ENCODE measurements around the gene HYI.
"Not testable (repeated sequence)": the region's sequence is repeated elsewhere in the genome, so short reads cannot be mapped to it uniquely, and the experiment has no call there.

GRCh38 chr1:43501806-43502205, 48.1 kb upstream of the HYI start:
- not testable (repeated sequence) for TF ChIP-seq EZH2phosphoT487 (IDR thresholded peaks at IDR 0.05; ENCODE audit: borderline replicate concordance, low read length)
- TF ChIP-seq, protein P1, sequence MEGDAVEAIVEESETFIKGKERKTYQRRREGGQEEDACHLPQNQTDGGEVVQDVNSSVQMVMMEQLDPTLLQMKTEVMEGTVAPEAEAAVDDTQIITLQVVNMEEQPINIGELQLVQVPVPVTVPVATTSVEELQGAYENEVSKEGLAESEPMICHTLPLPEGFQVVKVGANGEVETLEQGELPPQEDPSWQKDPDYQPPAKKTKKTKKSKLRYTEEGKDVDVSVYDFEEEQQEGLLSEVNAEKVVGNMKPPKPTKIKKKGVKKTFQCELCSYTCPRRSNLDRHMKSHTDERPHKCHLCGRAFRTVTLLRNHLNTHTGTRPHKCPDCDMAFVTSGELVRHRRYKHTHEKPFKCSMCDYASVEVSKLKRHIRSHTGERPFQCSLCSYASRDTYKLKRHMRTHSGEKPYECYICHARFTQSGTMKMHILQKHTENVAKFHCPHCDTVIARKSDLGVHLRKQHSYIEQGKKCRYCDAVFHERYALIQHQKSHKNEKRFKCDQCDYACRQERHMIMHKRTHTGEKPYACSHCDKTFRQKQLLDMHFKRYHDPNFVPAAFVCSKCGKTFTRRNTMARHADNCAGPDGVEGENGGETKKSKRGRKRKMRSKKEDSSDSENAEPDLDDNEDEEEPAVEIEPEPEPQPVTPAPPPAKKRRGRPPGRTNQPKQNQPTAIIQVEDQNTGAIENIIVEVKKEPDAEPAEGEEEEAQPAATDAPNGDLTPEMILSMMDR (conservative IDR thresholded peaks at IDR 0.05; ENCODE audit: low read depth, low read length) = not testable (repeated sequence)
